ENCODE measurements around the gene P2RY13. TPM values are rescaled to one million over a fixed set of nuclear protein-coding genes. Genes with fewer than 3 reads are reported as not detected.

Gene P2RY13
- total RNA-seq, 4 donors from 2014 or later = 0.12 to 1.2 (median 0.30) TPM

DNA sequence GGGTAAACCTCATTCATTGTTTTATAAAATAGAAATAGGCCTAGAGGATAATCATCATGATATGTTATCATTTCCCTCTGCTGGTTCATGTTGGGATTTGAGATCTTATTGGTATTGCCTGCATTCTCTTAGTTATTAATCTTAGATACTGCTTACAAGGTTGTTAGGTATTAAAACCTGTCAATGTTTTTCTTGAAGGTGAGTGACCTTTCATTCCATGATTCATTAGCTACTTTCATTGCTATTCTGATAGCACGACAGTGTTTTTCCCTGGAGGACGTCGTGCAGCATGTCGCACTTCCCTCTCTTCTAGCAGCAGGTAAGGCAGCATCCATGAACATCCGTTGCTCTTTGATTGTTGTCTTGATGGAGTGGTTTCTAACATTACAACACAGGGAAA lies 38.1 kb upstream of the P2RY13 start:
- Histone ChIP-seq H3K36me3 (no peaks in the 10 kb centered on the region), H3K9me3 (no peaks in the 10 kb centered on the region), H3K27me3 (no peaks in the 10 kb centered on the region), H3K27ac (no peak overlapping the region), H3K4me3 (no peak overlapping the region), H3K4me1 (no peaks in the 10 kb centered on the region)
- in situ Hi-C loops (cut with MboI; ENCODE audit: low sequenced_read_pairs in 4 of 4) (no loop called here), intact Hi-C loops (cut with DNase I; ENCODE audit: low total_unique reads) (no loop called here)
- DNase-seq (no peak), ATAC-seq (no peak)
- TF ChIP-seq, protein P1, sequence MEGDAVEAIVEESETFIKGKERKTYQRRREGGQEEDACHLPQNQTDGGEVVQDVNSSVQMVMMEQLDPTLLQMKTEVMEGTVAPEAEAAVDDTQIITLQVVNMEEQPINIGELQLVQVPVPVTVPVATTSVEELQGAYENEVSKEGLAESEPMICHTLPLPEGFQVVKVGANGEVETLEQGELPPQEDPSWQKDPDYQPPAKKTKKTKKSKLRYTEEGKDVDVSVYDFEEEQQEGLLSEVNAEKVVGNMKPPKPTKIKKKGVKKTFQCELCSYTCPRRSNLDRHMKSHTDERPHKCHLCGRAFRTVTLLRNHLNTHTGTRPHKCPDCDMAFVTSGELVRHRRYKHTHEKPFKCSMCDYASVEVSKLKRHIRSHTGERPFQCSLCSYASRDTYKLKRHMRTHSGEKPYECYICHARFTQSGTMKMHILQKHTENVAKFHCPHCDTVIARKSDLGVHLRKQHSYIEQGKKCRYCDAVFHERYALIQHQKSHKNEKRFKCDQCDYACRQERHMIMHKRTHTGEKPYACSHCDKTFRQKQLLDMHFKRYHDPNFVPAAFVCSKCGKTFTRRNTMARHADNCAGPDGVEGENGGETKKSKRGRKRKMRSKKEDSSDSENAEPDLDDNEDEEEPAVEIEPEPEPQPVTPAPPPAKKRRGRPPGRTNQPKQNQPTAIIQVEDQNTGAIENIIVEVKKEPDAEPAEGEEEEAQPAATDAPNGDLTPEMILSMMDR (IDR thresholded peaks at IDR 0.05 in 4 of 5, conservative IDR thresholded peaks at IDR 0.05 in 1 of 5) = no peak
- TF ChIP-seq POLR2A (IDR thresholded peaks at IDR 0.05) = no peak

- no peak overlapping the region for H3K27ac ChIP-seq
- no peaks in the 10 kb centered on the region for H3K9me3 ChIP-seq
- no peak overlapping the region for H3K4me3 ChIP-seq
- DNase-seq (no peak), ATAC-seq (no peak)
- H3K36me3 ChIP-seq = no peaks in the 10 kb centered on the region
- intact Hi-C loops (cut with DNase I; ENCODE audit: low total_unique reads) (no loop called here), in situ Hi-C loops (cut with MboI; ENCODE audit: low sequenced_read_pairs in 4 of 4) (no loop called here)
- H3K27me3 ChIP-seq = no peaks in the 10 kb centered on the region
- TF ChIP-seq, protein P1 (IDR thresholded peaks at IDR 0.05 in 4 of 5, conservative IDR thresholded peaks at IDR 0.05 in 1 of 5) = no peak
- no peak for TF ChIP-seq POLR2A (IDR thresholded peaks at IDR 0.05)
- H3K4me1 ChIP-seq = no peaks in the 10 kb centered on the region
Measured at GRCh38 chr3:151366993-151367392, 37.6 kb upstream of the P2RY13 start.

GRCh38 chr3:151362751-151363174 lies 33.4 kb upstream of the P2RY13 start:
- Histone ChIP-seq H3K4me3 (no peak overlapping the region), H3K36me3 (no peaks in the 10 kb centered on the region), H3K4me1 (no peaks in the 10 kb centered on the region), H3K27me3 (no peaks in the 10 kb centered on the region), H3K27ac (no peak overlapping the region), H3K9me3 (no peaks in the 10 kb centered on the region)
- DNase-seq (no peak), ATAC-seq (no peak)
- TF ChIP-seq, protein P1 (IDR thresholded peaks at IDR 0.05 in 4 of 5, conservative IDR thresholded peaks at IDR 0.05 in 1 of 5) = no peak
- no peak for TF ChIP-seq POLR2A (IDR thresholded peaks at IDR 0.05)
- in situ Hi-C loops (cut with MboI; ENCODE audit: low sequenced_read_pairs in 4 of 4) = no loop called here
- intact Hi-C loops (cut with DNase I; ENCODE audit: low total_unique reads) = no loop called here

DNA sequence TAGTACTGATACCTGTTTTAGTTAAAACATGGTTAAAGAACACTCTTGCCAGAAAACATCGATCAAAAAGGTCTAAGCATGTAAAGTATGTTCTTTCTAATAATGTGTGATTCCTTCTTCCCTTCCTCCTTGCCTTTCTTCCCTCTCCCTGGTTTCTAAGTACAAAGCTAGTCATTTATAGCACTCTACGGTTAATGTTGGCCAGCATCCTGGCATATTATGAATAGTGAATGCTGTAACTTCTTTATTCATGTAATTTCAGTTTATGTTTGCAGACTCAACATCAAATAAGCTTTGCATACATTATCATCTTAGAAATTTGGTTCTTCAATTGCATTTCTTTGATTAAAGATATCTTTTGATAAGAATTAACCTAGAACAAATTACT lies 28.1 kb upstream of the P2RY13 start:
- intact Hi-C loops (cut with DNase I; ENCODE audit: low total_unique reads) (no loop called here), in situ Hi-C loops (cut with MboI; ENCODE audit: low sequenced_read_pairs in 4 of 4) (no loop called here)
- DNase-seq (no peak), ATAC-seq (no peak)
- H3K9me3 ChIP-seq = no peaks in the 10 kb centered on the region
- no peaks in the 10 kb centered on the region for H3K36me3 ChIP-seq
- H3K4me1 ChIP-seq = no peaks in the 10 kb centered on the region
- TF ChIP-seq POLR2A (IDR thresholded peaks at IDR 0.05) = no peak
- TF ChIP-seq, protein P1 (IDR thresholded peaks at IDR 0.05 in 4 of 5, conservative IDR thresholded peaks at IDR 0.05 in 1 of 5) = no peak
- no peak overlapping the region for H3K27ac ChIP-seq
- H3K4me3 ChIP-seq = no peak overlapping the region
- H3K27me3 ChIP-seq = no peaks in the 10 kb centered on the region

DNA sequence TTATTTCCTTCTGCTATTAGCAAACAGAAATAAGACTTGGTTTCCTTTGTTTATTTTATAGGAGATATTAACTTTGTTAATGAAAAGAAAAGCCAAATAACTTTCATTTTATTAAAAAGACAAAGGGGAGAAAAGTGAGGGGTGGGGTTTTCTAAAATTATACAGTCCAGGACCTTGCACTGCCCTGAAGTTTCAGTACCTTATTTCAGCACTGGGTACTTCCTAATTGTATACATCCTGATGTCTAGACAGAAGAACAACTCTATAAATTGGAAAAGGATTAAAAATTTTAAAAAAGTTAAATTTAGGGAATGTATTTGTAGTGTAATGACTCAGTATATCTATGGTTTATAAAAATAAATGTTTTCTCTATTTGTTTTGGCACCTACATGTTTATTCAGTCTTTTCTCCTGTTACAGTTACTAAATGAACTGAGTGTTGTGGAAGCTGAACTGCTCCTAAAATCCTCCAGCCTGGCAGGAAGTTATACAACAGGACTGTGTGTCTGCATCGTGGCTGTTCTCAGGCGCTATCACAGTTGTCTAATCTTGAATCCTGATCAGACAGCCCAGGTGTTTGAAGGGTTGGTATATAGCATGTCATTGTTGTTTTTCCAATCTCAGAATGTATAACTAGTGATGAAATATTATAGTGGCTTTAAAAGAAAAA lies 27.6 kb upstream of the P2RY13 start:
- in situ Hi-C loops (cut with MboI; ENCODE audit: low sequenced_read_pairs in 4 of 4) = no loop called here
- intact Hi-C loops (cut with DNase I; ENCODE audit: low total_unique reads) = no loop called here
- Histone ChIP-seq H3K4me1 (no peaks in the 10 kb centered on the region), H3K36me3 (no peaks in the 10 kb centered on the region), H3K4me3 (no peak overlapping the region), H3K9me3 (no peaks in the 10 kb centered on the region), H3K27ac (no peak overlapping the region), H3K27me3 (no peaks in the 10 kb centered on the region)
- TF ChIP-seq, protein P1 (IDR thresholded peaks at IDR 0.05 in 4 of 5, conservative IDR thresholded peaks at IDR 0.05 in 1 of 5) = no peak
- no peak for TF ChIP-seq POLR2A (IDR thresholded peaks at IDR 0.05)
- DNase-seq (no peak), ATAC-seq (no peak)

All from gastrocnemius medialis (tissue), 4 donors.